B cell (primary cell): ENCODE measurements around the gene SPATA7. TPM values are rescaled to one million over a fixed set of nuclear protein-coding genes. Genes with fewer than 3 reads are reported as not detected.

Experiments
- ATAC-seq: fragments of 200-7000 bp; cut with Tn5 transposase; one replicate; pipeline ENCODE4 v1.10.0; 2021; ENCODE audit warnings: low read depth, mild to moderate bottlenecking, moderate number of reproducible peaks, moderate library complexity
- CTCF ChIA-PET: fragments of 350-600 bp; sonication (Branson Sonifier 250); formaldehyde crosslinking; loops from one replicate; lab custom pipeline; 2021; ENCODE audit warnings: antibody characterized with exemption, inconsistent platforms; lab: Charles Lee
- POLR2A ChIA-PET: fragments of 350-600 bp; sonication (Branson Sonifier 250); formaldehyde crosslinking; loops from one replicate; lab custom pipeline; 2021; ENCODE audit warnings: antibody characterized with exemption; lab: Charles Lee
- DNase-seq: peaks from one replicate; pipeline ENCODE4 v3.0.0; 2013
- H2AFZ ChIP-seq: 2 replicates; pipeline ENCODE4 v1.6.1; 2012; ENCODE audit warnings: mild to moderate bottlenecking, low read depth, low read length; ENCODE audit not compliant: insufficient read depth, poor library complexity, severe bottlenecking
- H3K27ac ChIP-seq, 2 donors: 1 replicate in 1 of 2; 2 replicates in 1 of 2; pipeline ENCODE4 v1.5.1; 2012 to 2013; ENCODE audit warnings: low read length in 2 of 2, mild to moderate bottlenecking in 2 of 2, moderate library complexity in 1 of 2
- H3K27me3 ChIP-seq, 4 experiments: fragments of 200-600 bp in 1 of 4; sonication (generic) in 1 of 4; replicated peaks in 1 of 4; 1 replicate in 2 of 4; 2 replicates in 2 of 4; pipeline versions ENCODE4 v1.6.1 to v1.7.0; 2013 to 2016; ENCODE audit warnings: low read length in 3 of 4, mild to moderate bottlenecking in 2 of 4, mixed read lengths in 1 of 4, moderate library complexity in 1 of 4; ENCODE audit not compliant: insufficient read depth in 4 of 4, control insufficient read depth in 3 of 4; ENCODE audit errors: control extremely low read depth in 1 of 4
- H3K36me3 ChIP-seq, 2 experiments: replicated peaks in 1 of 2; 1 replicate in 1 of 2; 2 replicates in 1 of 2; pipeline versions ENCODE4 v1.6.1 to v1.7.1; 2013; ENCODE audit warnings: low read length in 1 of 2; ENCODE audit not compliant: insufficient read depth in 2 of 2, control insufficient read depth in 1 of 2; ENCODE audit errors: control extremely low read depth in 1 of 2, extremely low read depth in 1 of 2
- H3K4me1 ChIP-seq, 2 donors: fragments of 200-600 bp in 1 of 2; sonication (generic) in 1 of 2; 1 replicate in 1 of 2; 2 replicates in 1 of 2; pipeline versions ENCODE4 v1.5.1 to v1.6.1; 2013 to 2017; ENCODE audit warnings: low read length in 2 of 2; ENCODE audit not compliant: control insufficient read depth in 2 of 2, insufficient read depth in 2 of 2
- H3K4me2 ChIP-seq: replicated peaks from 2 replicates; pipeline ENCODE3; 2012; ENCODE audit warnings: mild to moderate bottlenecking, low read depth, low read length; ENCODE audit not compliant: poor library complexity, severe bottlenecking
- H3K4me3 ChIP-seq, 5 experiments: fragments of 200-600 bp in 1 of 5; sonication (generic) in 1 of 5; 1 replicate in 3 of 5; 2 replicates in 2 of 5; pipeline versions ENCODE4 v1.5.1 to v1.7.0; 2011 to 2016; ENCODE audit warnings: low read length in 4 of 5, mild to moderate bottlenecking in 4 of 5, low read depth in 2 of 5, control low read depth in 1 of 5, moderate library complexity in 1 of 5; ENCODE audit not compliant: insufficient read depth in 1 of 5; ENCODE audit errors: control extremely low read depth in 1 of 5, extremely low read depth in 1 of 5
- H3K79me2 ChIP-seq: fragments of 200-600 bp; sonication (generic); one replicate; pipeline ENCODE4 v1.6.0; 2016; ENCODE audit warnings: low read length; ENCODE audit not compliant: control insufficient read depth, insufficient read depth
- H3K9ac ChIP-seq: fragments of 200-600 bp; sonication (generic); 2 replicates; pipeline ENCODE4 v1.6.1; 2017; ENCODE audit warnings: mild to moderate bottlenecking, low read length, moderate library complexity
- H3K9me3 ChIP-seq, 3 donors: one replicate each; pipeline versions ENCODE4 v1.6.1 to v1.7.1; 2013; ENCODE audit warnings: low read length in 2 of 3; ENCODE audit not compliant: control insufficient read depth in 2 of 3, insufficient read depth in 1 of 3; ENCODE audit errors: control extremely low read depth in 1 of 3
- H4K20me1 ChIP-seq: 2 replicates; pipeline ENCODE4 v1.6.0; 2012; ENCODE audit warnings: mild to moderate bottlenecking, low read length; ENCODE audit not compliant: insufficient read depth, control insufficient read depth, poor library complexity, severe bottlenecking
- H3K27ac Mint-ChIP-seq: one replicate; pipeline ENCODE4 v1.8.0; 2021; ENCODE audit warnings: mixed read lengths
- H3K27me3 Mint-ChIP-seq: one replicate; pipeline ENCODE4 v1.8.0; 2021; ENCODE audit warnings: mixed read lengths
- H3K4me1 Mint-ChIP-seq: one replicate; pipeline ENCODE4 v1.8.0; 2021; ENCODE audit warnings: mixed read lengths
- H3K4me3 Mint-ChIP-seq: one replicate; pipeline ENCODE4 v1.8.0; 2021; ENCODE audit warnings: mixed read lengths
- H3K9me3 Mint-ChIP-seq: one replicate; pipeline ENCODE4 v1.8.0; 2022; ENCODE audit warnings: mixed read lengths; ENCODE audit not compliant: insufficient read depth
- EZH2 ChIP-seq: IDR thresholded peaks from 2 replicates; pipeline ENCODE4 v1.6.1; 2012; ENCODE audit warnings: borderline replicate concordance, low read depth, mild to moderate bottlenecking, moderate library complexity, low read length; ENCODE audit not compliant: insufficient read depth, poor library complexity, severe bottlenecking
- WGBS: methylation state at CpG from one replicate; pipeline ENCODE4 v1.1.5; 2013; ENCODE audit warnings: missing lambda C conversion rate; ENCODE audit not compliant: insufficient coverage; 5-methylcytosine and 5-hydroxymethylcytosine counted together
- intact Hi-C: fragments of 100-400 bp; cut with micrococcal nuclease; formaldehyde crosslinking; loops from one replicate; pipeline ENCODE4 v1.10.0; 2022
- polyA plus RNA-seq: library from polyadenylated mRNA; depleted of rRNA; stranded (reverse); fragments of >200 nt; gene quantifications from 2 replicates; pipeline ENCODE4 v1.2.3, GENCODE V29; 2012
- total RNA-seq, 2 donors: library from RNA; stranded (reverse); fragments of 120-200 nt in 1 of 2; gene quantifications; 1 replicate in 1 of 2; 2 replicates in 1 of 2; pipeline versions ENCODE4 v1.2.3 to v1.2.4, GENCODE V29; 2013 to 2022
- TF ChIP-seq, protein P1 (sequence below): fragments of 200-600 bp; IDR thresholded peaks from one replicate; pipeline ENCODE4 v1.8.0; 2022; ENCODE audit warnings: antibody characterized with exemption, mild to moderate bottlenecking

The SPATA7 gene
- total and polyA plus RNA-seq, 2 donors (not counting 1 experiment from before 2014, with no cell fraction given), result 0.86 to 3.2 TPM

GRCh38 chr14:88422047-88422446 lies 36.6 kb downstream of the SPATA7 start:
- Histone ChIP-seq H3K79me2 (no peaks in the 10 kb centered on the region), H3K27me3 (no peaks in the 10 kb centered on the region), H3K9ac (no peak overlapping the region), H3K4me3 (no peak overlapping the region), H3K9me3 (peaks cover 0 to 8% (median 5%) of the 10 kb centered on the region in 3 donors), H3K4me2 (no peak overlapping the region), H2AFZ (no peak overlapping the region), H3K4me1 (no peaks in the 10 kb centered on the region), H3K27ac (no peak overlapping the region), H3K36me3 (no peaks in the 10 kb centered on the region), H4K20me1 (no peaks in the 10 kb centered on the region)
- DNase-seq (no peak), ATAC-seq (no peak)
- Mint-ChIP-seq H3K27ac (no peak overlapping the region), H3K4me1 (no peaks in the 10 kb centered on the region), H3K27me3 (no peaks in the 10 kb centered on the region), H3K9me3 (peaks cover 7% of the 10 kb centered on the region), H3K4me3 (no peak overlapping the region)
- no peak for TF ChIP-seq EZH2
- TF ChIP-seq, protein P1, sequence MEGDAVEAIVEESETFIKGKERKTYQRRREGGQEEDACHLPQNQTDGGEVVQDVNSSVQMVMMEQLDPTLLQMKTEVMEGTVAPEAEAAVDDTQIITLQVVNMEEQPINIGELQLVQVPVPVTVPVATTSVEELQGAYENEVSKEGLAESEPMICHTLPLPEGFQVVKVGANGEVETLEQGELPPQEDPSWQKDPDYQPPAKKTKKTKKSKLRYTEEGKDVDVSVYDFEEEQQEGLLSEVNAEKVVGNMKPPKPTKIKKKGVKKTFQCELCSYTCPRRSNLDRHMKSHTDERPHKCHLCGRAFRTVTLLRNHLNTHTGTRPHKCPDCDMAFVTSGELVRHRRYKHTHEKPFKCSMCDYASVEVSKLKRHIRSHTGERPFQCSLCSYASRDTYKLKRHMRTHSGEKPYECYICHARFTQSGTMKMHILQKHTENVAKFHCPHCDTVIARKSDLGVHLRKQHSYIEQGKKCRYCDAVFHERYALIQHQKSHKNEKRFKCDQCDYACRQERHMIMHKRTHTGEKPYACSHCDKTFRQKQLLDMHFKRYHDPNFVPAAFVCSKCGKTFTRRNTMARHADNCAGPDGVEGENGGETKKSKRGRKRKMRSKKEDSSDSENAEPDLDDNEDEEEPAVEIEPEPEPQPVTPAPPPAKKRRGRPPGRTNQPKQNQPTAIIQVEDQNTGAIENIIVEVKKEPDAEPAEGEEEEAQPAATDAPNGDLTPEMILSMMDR, result no peak
- ChIA-PET CTCF (no interaction called here), POLR2A (no interaction called here)
- intact Hi-C loops, result no loop called here

- ATAC-seq, result no peak
- no peak for DNase-seq
- POLR2A ChIA-PET, result no interaction called here
- Histone ChIP-seq H2AFZ (no peak overlapping the region), H3K4me2 (no peak overlapping the region), H3K9ac (no peak overlapping the region), H3K79me2 (no peaks in the 10 kb centered on the region), H4K20me1 (no peaks in the 10 kb centered on the region), H3K4me3 (no peak overlapping the region), H3K9me3 (peaks cover 0 to 5% (median 0%) of the 10 kb centered on the region in 3 donors), H3K27ac (no peak overlapping the region), H3K4me1 (no peaks in the 10 kb centered on the region), H3K27me3 (no peaks in the 10 kb centered on the region), H3K36me3 (no peaks in the 10 kb centered on the region)
- TF ChIP-seq, protein P1, result no peak
- TF ChIP-seq EZH2, result no peak
- no peaks in the 10 kb centered on the region for H3K4me1 Mint-ChIP-seq
- H3K27ac Mint-ChIP-seq, result no peak overlapping the region
- intact Hi-C loops, result no loop called here
- no CpG with 5 or more reads among the region's 3 CpGs for WGBS
- CTCF ChIA-PET, result no interaction called here
- H3K27me3 Mint-ChIP-seq, result no peaks in the 10 kb centered on the region
- no peaks in the 10 kb centered on the region for H3K9me3 Mint-ChIP-seq
- no peak overlapping the region for H3K4me3 Mint-ChIP-seq
These were observed 37.6 kb downstream of the SPATA7 start for GRCh38 chr14:88422919-88423650.
